ENCODE results near the gene WNT16.
"Not testable (repeated sequence)": the region's sequence is repeated elsewhere in the genome, so short reads cannot be mapped to it uniquely, and the experiment has no call there.

The WNT16 gene

DNA sequence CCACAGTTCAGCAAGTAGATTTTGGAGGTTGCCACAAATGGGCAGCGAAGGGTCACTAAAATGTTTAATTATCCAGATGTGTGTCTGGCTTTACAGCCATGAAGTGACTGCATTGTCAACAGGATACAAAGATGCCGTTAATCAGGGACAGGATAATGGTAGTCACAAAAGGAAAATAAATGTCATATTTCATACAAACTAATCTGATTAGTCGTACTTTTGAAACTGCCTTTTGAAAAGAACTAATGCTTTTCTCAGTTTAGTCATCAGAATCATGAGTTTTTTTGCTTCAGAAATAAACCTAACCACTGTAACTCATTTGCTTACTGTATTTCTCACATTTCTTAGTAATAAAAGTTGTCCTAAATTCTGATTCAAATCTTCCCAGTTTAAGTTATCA is 22.2 kb upstream of the WNT16 start:
- no peak for DNase-seq (ENCODE audit: low spot score)

- DNase-seq (ENCODE audit: low spot score): no peak
Measured at GRCh38 chr7:121307021-121307574, 21.7 kb upstream of the WNT16 start.

- no peak for DNase-seq (ENCODE audit: low spot score)
Measured at GRCh38 chr7:121313220-121313792, 15.5 kb upstream of the WNT16 start.

- no peak for DNase-seq (ENCODE audit: low spot score)
Measured at GRCh38 chr7:121313793-121314676, 14.8 kb upstream of the WNT16 start.

DNA sequence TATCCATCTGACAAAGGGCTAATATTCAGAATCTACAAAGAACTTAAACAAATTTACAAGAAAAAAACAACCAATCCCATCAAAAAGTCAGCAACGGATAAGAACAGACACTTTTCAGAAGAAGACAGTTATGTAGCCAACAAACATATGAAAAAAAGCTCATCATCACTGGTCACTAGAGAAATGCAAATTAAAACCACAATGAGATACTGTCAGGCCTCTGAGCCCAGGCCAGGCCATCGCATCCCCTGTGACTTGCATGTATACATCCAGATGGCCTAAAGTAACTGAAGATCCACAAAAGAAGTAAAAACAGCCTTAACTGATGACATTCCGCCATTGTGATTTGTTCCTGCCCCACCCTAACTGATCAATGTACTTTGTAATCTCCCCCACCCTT is 13.6 kb upstream of the WNT16 start:
- DNase-seq (ENCODE audit: low spot score): not testable (repeated sequence)

DNA sequence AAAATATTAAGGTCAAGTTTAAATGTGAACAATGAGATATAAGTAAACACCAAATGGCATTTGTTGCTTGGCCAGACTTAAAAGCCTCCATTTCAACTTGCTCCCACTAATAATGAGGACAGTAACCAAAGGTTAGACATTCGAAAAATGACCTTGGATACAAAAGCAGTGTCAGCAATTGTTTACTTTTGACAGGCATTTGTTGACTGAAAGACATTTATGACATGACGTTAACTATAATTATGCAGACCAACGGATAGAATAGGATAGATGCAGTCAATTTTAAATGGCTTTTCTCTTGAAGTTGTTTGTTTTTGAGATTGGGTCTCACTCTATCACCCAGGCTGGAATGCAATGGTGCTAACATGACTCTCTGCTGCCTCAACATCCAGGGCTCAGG is 6.3 kb upstream of the WNT16 start:
- DNase-seq (ENCODE audit: low spot score): no peak

DNA sequence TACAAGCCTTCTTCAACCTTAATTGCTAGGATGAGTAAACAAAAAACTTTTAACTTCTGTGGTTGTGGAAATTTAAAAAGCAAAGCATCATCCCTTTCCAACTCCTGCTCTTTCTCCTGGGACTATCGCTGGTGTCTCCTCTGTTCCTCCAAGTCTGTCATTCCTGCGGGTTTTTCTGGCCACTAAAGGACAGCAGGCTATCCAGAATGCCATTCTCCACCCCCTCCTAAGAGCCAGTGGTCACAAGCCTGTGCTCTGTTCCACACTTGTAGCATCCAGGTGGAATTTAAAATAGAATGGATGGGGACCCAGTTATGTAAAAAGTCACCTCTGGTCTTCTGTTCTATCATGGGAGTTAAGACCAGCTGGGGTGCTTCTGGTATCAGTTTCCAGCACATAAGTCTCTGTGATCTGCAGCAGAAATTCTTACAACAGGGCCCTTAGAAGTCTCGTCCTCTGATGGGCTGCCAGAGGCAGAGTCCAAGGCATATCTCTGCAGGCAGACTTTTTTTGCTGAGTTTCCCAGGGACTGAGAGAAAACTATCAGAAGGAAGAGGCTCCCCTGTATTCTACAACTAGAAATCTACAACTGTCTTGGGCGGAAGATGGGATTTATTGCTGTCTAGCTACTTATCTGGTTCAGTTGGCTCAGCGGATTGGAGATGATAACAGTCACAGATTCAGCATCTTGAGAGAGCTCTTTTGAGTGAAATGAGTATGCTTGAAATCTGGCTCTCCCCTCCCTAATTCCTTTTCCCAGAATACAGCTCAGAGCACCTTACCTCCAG is 5.1 kb upstream of the WNT16 start:
- no peak for DNase-seq (ENCODE audit: low spot score)

DNA sequence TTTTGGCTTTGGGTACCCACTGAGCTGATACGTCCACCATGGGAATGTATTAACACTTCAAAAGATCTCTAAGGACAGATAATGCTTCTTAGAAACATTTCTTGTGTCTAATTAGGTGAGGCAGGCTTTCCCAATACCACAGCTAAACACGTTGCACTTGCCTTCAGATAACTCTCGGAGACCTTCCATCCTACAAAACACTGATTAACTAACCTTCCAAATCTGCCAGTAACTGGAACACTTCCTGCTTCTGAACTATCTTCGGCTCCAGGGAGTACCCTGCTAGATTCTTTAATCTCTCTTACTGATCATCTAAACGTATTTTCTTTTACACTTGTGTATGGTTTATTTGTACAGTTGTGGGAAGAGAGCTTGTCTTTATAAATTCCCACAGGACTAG is 1.1 kb upstream of the WNT16 start:
- DNase-seq (ENCODE audit: low spot score): no peak

DNA sequence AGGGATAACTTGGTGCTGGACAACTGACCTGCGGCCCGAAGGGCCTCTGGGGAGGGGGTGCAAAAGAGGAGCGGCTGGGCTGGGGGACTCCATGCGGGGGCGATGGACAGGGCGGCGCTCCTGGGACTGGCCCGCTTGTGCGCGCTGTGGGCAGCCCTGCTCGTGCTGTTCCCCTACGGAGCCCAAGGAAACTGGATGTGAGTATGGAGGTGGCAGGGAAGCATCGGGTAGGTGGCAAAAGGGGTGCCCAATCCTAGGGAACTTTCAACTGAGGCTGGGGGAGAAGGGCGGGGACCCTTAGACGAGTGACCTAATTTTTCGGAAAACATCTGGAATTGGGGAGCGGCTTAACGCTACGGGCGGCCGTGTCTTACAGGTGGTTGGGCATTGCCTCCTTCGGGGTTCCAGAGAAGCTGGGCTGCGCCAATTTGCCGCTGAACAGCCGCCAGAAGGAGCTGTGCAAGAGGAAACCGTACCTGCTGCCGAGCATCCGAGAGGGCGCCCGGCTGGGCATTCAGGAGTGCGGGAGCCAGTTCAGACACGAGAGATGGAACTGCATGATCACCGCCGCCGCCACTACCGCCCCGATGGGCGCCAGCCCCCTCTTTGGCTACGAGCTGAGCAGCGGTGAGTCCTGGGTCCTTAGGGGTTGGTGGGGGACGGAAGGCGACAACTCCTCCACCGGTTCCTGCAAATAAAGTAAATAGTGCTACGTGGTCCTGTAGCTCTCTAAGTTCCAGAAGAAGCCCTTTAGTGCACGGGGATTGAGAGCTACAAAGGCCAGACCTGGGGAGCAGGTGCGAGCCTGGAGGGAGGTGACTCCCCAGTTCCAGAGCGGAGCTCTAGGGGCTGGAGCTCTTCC is 622 bp downstream of the WNT16 start:
- no peak for DNase-seq (ENCODE audit: low spot score)

DNA sequence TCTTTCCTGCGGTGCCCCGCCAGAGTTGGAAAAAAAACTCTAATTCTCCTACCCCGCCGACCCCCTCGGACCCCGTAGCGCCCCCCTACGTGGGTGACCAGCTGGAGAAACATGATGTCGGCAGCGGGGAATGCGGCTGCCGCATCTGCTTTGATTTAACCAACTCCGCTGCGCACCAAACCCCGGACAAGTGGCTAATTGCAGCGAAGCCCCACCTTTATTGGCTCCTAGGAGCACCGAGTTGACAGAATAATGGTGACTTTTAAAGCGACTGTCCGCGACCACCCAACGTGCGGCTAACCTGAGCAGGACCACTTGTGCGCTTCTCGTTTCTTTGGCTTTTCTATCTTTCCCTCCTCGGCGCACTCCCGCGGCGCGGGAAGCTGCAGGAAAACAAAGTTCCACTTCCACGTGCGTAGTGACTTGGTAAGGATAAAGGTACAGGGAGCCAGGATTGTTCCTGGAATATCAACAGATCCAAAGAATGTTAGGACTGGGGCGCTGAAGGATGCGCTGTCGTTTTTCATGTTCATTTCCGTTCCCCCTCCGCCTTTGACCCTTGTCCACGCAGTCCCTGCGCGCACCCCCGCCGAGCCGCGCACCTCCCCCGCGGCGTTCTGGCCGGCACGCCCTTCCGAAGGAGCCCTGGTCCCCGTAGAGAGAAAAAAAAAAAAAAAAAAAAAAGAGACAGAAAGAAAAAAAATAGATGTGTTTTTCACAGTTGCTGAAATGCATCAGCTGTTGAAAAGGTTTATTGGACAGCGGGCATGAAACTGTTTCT is 1.4 kb downstream of the WNT16 start:
- no peak for DNase-seq (ENCODE audit: low spot score)

DNA sequence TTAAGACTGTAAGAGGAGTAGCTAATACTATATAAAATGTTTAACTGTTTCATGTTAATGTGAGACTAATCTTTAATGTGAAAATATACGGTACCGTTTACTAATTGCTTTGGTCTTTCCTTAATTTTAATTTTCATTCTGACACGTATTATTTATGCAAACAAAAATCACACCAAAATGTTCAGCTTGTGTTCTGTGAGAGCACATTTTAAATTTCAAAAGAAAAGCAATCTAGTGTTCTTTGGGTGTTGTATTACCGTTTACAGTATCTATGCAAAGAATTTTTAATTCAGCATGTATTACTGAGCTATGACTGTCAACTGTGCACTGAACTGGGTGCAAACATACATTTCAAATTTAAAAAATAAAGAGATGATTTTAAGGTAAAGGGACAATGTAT is 2.2 kb downstream of the WNT16 start:
- no peak for DNase-seq (ENCODE audit: low spot score)

GRCh38 chr7:121331574-121331973 is 2.8 kb downstream of the WNT16 start:
- no peak for DNase-seq (ENCODE audit: low spot score)

GRCh38 chr7:121334376-121334775 is 5.6 kb downstream of the WNT16 start:
- no peak for DNase-seq (ENCODE audit: low spot score)

- DNase-seq (ENCODE audit: low spot score): no peak
Measured at GRCh38 chr7:121334875-121335648, 6.3 kb downstream of the WNT16 start.

DNA sequence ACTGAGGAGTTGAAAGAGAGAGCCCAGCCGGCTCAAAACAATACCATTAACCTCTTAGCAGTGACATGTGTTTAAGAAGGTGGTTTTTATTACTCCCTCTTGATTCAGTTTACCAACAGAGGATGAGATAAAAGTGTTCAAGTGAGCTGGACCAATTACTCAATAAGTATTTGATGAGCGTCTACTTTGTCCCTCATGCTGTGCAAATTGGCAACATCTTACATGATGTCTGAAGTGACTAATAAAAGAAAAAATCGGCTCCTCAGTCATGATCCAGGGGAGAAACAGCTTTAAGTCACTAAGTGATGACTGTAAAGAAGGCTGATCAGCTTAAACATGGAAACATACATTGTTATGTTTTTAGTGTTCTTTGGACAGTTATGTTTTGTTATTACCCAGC is 7.8 kb downstream of the WNT16 start:
- no peak for DNase-seq (ENCODE audit: low spot score)

DNA sequence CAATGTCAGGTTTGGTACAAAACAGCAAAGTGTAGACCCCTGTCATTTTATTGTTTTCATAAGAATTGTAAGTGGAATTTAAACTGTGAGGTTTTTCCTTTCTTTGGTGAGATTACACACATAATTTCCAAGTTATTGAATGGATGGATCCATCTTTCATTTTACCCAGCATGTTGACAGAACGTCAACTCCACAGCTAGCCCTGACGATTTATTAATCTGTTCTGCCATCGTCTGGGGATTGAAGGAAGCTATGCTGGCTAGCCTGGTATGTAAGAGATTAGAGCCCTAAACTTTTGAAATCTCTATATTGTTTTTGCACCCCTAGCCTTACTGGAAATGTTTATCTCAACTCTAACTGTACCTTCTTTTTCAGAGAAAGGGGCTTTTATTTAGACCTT is 8.6 kb downstream of the WNT16 start:
- DNase-seq (ENCODE audit: low spot score): no peak

GRCh38 chr7:121339082-121339481 is 10.3 kb downstream of the WNT16 start:
- no peak for DNase-seq (ENCODE audit: low spot score)

DNA sequence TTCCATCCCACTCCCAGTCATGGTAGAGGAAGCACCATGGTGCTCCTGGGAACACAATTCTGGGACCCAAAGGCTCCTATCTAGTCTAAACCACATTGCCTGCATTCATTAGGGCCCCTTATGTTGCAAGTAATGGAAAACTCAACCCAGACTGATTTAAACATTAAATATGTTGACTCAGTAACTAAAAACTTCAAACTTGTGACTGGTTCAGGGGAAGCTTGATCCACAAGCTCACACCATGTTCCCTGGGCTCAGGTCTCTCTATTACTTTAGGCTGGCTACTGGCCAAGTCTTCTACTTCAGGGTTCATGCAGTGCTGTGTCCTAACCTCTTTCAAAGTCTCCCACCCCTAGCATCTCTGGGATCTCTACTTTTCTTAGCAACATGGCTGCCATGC is 13.1 kb downstream of the WNT16 start:
- no peak for DNase-seq (ENCODE audit: low spot score)

- no peak for DNase-seq (ENCODE audit: low spot score)
Measured at GRCh38 chr7:121342631-121343030, 13.8 kb downstream of the WNT16 start.

DNA sequence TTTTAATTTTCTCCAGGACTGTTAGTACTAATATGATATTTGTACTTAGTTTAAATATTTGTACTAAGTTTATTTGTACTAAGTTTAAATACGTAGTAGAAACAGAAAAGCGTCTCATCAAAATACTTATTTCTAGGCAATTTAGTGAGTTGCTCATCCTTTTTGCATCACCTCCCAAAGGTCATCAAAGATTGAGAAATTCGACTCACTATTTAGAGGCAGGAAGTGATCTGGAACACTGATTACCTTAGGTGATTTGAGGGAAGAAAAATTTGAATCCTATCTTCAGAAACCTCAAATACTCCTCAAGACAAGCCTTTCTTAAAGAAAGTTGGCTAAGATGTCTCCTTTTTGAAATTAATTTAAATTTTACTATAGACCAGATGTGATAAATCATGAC is 14.5 kb downstream of the WNT16 start:
- DNase-seq (ENCODE audit: low spot score): no peak
